Muscle layer of colon (tissue), 2 donors: ENCODE results near the gene SSRP1.
"Not testable (repeated sequence)": the region's sequence is repeated elsewhere in the genome, so short reads cannot be mapped to it uniquely, and the experiment has no call there.

Source experiments
- H3K27ac ChIP-seq: one replicate; pipeline ENCODE4 v1.7.0; 2013; ENCODE audit warnings: low read depth, mild to moderate bottlenecking, low read length, moderate library complexity
- H3K27me3 ChIP-seq, 2 donors: one replicate each; pipeline ENCODE4 v1.7.0; 2013; ENCODE audit warnings: low read length in 2 of 2, mild to moderate bottlenecking in 2 of 2; ENCODE audit not compliant: insufficient read depth in 2 of 2, control insufficient read depth in 1 of 2
- H3K36me3 ChIP-seq: one replicate; pipeline ENCODE4 v1.7.0; 2013; ENCODE audit warnings: mild to moderate bottlenecking, low read length; ENCODE audit not compliant: insufficient read depth
- H3K4me1 ChIP-seq: one replicate; pipeline ENCODE4 v1.7.0; 2013; ENCODE audit warnings: mild to moderate bottlenecking, low read length; ENCODE audit not compliant: insufficient read depth
- H3K4me3 ChIP-seq, 2 donors: one replicate each; pipeline ENCODE4 v1.7.0; 2013; ENCODE audit warnings: low read length in 2 of 2, low read depth in 1 of 2, mild to moderate bottlenecking in 1 of 2, moderate library complexity in 1 of 2
- H3K9ac ChIP-seq: one replicate; pipeline ENCODE4 v1.7.0; 2013; ENCODE audit warnings: low read length
- H3K9me3 ChIP-seq: one replicate; pipeline ENCODE4 v1.7.0; 2013; ENCODE audit warnings: mild to moderate bottlenecking, low read length
- donor health status: abdominal sarcoma.
- donor health status: Adenocarcinoma of cecum.

The SSRP1 gene

DNA sequence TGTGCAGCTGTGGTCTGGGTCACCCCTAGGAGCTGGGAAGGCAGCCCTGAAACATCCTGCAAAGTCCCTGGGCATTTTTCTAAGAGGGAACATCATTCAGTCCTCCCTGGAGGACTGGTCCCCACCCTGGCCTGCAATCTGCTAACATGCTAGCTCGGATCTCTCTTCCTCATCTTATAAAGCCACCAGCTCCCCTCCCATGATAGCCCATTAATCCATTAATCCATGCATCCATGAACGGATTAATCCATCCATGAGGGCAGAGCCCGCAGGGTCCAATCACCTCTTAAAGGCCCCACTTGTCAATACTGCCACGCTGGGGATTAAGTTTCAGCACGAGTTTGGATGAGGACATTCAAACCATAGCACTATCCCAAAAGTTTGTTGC, 33.1 kb upstream of the SSRP1 start:
- no peak overlapping the region for H3K9ac ChIP-seq
- no peak overlapping the region for H3K27ac ChIP-seq
- H3K27me3 ChIP-seq: no peaks in the 10 kb centered on the region
- H3K36me3 ChIP-seq: no peaks in the 10 kb centered on the region
- no peaks in the 10 kb centered on the region for H3K4me1 ChIP-seq
- no peaks in the 10 kb centered on the region for H3K9me3 ChIP-seq
- no peak overlapping the region for H3K4me3 ChIP-seq

DNA sequence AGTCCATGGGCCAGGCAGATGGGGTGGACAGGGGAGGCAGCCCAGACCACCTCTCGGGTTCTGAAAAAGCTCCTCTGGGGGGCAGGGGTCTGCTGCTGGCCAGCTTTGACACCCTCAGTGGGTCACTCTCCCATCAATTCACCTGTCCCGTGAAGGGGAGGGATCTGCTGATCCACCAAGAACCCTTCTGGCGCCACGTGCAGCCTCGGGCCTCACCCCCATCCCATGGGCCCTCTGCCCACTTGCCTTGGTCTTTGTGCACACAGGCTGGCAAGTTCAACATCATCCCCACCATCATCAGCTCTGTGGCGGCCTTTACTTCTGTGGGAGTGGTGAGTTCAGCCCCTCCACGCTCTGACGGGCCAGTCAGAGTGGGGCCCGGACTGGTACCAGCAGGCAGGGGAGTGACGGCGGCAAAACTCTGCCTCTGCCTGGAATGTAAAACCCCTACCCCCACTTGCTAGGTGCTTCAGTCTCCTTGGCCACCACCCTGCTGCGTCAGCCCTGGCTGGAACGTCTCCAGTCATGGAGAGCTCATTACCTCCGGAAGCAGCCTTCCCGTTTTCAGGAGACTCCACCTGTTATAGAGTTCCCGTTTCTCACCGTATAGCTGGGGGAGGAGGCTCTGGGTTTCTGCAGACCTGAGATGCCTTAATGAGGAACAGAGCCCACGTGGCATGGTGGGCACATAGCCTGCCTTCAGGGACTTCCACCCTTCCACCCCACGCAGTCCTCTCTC, 32.6 kb upstream of the SSRP1 start:
- Histone ChIP-seq H3K9ac (no peak overlapping the region), H3K27ac (no peak overlapping the region), H3K4me3 (no peak overlapping the region), H3K9me3 (peaks cover 1% of the 10 kb centered on the region), H3K36me3 (no peaks in the 10 kb centered on the region), H3K27me3 (no peaks in the 10 kb centered on the region), H3K4me1 (no peaks in the 10 kb centered on the region)

DNA sequence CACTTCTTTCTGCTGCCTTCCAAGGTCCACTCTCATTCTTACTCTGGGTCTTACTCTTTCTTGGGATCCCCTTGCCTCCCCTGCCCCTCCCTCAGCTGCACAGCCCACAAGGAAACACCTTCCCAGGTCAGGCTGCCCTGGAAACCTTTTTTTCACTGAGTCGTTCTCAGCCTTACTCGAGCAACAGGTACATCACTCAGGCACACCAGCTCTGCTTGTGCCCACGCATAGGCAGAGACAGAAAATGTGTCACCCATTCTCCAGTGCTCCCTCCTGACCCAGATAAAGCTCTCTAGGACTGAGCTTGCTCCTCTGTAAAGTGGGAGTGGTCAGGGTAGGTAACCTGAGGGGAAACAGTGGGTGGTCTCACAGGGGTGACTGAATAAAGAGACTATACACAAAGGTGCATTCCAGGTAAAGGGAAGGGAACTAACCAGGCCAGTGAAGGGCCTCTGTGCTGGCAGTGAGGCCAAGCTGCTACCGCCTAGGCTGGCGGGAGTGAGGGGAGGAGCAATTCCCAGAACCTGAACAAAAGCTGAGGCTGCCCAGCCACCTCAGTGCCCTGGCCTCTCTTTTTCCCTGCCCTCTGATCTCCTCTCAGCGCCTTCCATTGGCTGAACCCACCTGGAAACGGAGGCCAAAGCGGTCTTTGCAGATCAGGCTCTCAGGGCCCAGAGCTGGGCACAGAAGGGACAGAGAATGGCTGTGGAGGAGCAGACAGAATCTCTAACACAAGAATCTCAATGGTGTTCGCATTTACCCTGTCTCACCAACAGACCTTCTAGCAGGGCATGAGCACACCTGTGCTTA, 29.4 kb upstream of the SSRP1 start:
- no peak overlapping the region for H3K27ac ChIP-seq
- peaks cover 4% of the 10 kb centered on the region for H3K9me3 ChIP-seq
- no peak overlapping the region for H3K4me3 ChIP-seq
- H3K36me3 ChIP-seq: no peaks in the 10 kb centered on the region
- H3K9ac ChIP-seq: no peak overlapping the region
- no peaks in the 10 kb centered on the region for H3K4me1 ChIP-seq
- no peaks in the 10 kb centered on the region for H3K27me3 ChIP-seq

GRCh38 chr11:57363131-57364080, 27.7 kb upstream of the SSRP1 start:
- H3K36me3 ChIP-seq: no peaks in the 10 kb centered on the region
- no peaks in the 10 kb centered on the region for H3K27me3 ChIP-seq
- H3K9ac ChIP-seq: no peak overlapping the region
- no peaks in the 10 kb centered on the region for H3K4me1 ChIP-seq
- peaks cover 4% of the 10 kb centered on the region for H3K9me3 ChIP-seq
- H3K27ac ChIP-seq: no peak overlapping the region
- no peak overlapping the region for H3K4me3 ChIP-seq

DNA sequence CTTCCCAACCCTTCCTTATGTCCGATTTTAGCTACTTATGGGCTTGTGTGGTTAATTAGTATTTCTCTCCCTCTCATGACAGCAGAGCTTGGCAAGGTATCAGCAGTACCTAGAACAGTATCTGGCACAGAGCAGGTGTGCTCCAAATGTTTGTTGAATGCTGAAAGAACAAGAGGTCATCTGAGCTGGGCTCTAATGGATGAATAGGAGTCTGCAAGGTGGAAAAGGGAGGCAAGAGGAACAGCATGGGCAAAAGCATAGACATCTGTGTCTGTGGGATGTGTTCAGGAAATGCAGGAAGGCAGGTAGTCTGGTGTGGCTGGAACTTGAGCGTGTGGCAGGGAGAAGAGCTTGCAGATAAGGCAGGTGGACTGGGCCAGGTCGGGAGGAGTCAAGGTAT, 26.2 kb upstream of the SSRP1 start:
- H3K9ac ChIP-seq: no peak overlapping the region
- H3K27me3 ChIP-seq: no peaks in the 10 kb centered on the region
- H3K4me1 ChIP-seq: peaks cover 4% of the 10 kb centered on the region
- H3K4me3 ChIP-seq: no peak overlapping the region
- H3K27ac ChIP-seq: no peak overlapping the region
- peaks cover 4% of the 10 kb centered on the region for H3K9me3 ChIP-seq
- no peaks in the 10 kb centered on the region for H3K36me3 ChIP-seq

- H3K9me3 ChIP-seq, H3K27ac ChIP-seq, H3K4me3 ChIP-seq, H3K4me1 ChIP-seq, H3K36me3 ChIP-seq, H3K27me3 ChIP-seq, H3K9ac ChIP-seq: not testable (repeated sequence)
Observed at GRCh38 chr11:57361420-57361819, 25.7 kb upstream of the SSRP1 start.

DNA sequence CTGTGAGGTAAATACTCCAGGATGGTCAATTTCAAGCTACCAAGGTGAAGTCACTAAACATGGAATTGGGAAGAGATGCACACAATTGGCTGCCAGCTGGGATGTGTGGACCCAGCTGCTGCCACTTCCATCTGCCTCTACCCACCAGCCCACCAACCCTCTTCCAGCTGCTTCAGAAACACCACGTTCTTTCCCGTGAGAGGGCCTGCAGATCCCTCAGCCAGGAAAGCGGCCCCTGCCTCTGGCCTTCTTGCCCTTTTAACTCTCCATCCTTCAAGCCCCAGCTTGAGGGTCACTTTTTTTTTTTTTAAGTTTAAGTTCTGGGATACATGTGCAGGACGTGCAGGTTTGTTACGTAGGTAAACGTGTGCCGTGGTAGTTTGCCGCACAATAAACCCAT, 25.3 kb upstream of the SSRP1 start:
- Histone ChIP-seq H3K4me1 (peaks cover 4% of the 10 kb centered on the region), H3K36me3 (no peaks in the 10 kb centered on the region), H3K9me3 (peaks cover 4% of the 10 kb centered on the region), H3K27me3 (no peaks in the 10 kb centered on the region), H3K4me3 (no peak overlapping the region), H3K27ac (no peak overlapping the region), H3K9ac (no peak overlapping the region)

DNA sequence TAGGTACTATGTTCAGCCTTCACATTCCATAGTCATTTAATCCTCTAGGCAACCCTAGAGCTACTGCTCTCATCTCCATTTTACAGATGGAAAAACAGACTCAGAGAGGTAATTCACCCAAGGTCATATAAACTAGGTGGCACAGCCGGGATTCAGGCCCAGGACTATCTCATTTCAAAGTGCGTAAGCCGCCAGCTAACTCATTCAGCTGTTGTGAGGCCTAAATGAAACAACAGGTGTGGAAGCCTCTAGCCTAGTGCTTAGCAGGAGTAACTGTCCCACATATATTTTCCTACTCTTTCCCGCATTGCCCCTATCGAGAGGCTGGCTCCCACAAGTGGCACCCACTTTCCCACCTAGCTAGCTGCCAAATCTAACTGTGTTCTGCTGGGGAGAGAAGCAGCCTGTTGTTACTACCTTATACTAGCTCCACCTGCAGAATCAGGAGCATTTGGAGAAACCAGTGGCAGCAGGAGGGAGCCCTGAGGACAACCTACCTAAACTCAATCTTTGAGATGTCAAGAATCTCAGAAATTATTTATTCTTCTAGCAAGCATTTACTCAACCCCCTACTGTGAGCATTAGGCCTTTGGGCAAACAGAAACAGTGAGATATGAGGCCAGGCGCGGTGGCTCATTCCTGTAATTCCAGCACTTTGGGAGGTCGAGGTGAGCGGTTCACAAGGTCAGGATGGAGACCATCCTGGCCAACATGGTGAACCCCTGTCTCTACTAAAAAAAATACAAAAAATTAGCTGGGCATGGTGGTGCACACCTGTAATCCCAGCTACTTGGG, 24.4 kb upstream of the SSRP1 start:
- peaks cover 4% of the 10 kb centered on the region for H3K4me1 ChIP-seq
- H3K27me3 ChIP-seq: no peaks in the 10 kb centered on the region
- no peak overlapping the region for H3K27ac ChIP-seq
- H3K9ac ChIP-seq: no peak overlapping the region
- no peak overlapping the region for H3K4me3 ChIP-seq
- H3K36me3 ChIP-seq: no peaks in the 10 kb centered on the region
- H3K9me3 ChIP-seq: peaks cover 4% of the 10 kb centered on the region

DNA sequence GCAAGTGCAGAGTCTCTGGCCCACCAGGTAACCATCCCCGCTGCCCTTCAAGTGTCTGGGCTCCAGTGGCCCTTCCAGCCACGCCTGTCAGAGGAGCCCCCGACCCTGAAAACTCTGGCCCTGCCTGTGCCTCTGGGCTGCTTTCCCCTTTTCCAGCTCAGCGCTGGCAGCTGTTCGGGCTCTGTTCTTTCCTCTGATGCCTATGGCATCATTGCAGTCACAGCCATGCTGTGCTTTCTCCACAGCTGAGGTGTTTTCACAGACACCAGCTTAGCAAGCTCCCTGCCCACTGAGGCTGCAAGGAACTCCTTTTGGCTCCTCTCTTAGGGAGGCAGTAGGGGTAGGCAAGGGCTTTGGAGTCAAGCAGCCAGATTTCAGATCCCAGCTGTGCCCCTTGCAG, 23.7 kb upstream of the SSRP1 start:
- Histone ChIP-seq H3K27me3 (no peaks in the 10 kb centered on the region), H3K36me3 (no peaks in the 10 kb centered on the region), H3K27ac (no peak overlapping the region), H3K9me3 (peaks cover 4% of the 10 kb centered on the region), H3K9ac (no peak overlapping the region), H3K4me1 (peaks cover 4% of the 10 kb centered on the region), H3K4me3 (no peak overlapping the region)

GRCh38 chr11:57358991-57359390, 23.3 kb upstream of the SSRP1 start:
- H3K36me3 ChIP-seq: no peaks in the 10 kb centered on the region
- H3K9me3 ChIP-seq: peaks cover 4% of the 10 kb centered on the region
- H3K27me3 ChIP-seq: no peaks in the 10 kb centered on the region
- H3K9ac ChIP-seq: no peak overlapping the region
- no peak overlapping the region for H3K4me3 ChIP-seq
- peaks cover 4% of the 10 kb centered on the region for H3K4me1 ChIP-seq
- no peak overlapping the region for H3K27ac ChIP-seq
